Measurements from ENCODE around the gene SPC25. TPM values are rescaled to one million over a fixed set of nuclear protein-coding genes. Genes with fewer than 3 reads are reported as not detected.
"Not testable (repeated sequence)": the region's sequence is repeated elsewhere in the genome, so short reads cannot be mapped to it uniquely, and the experiment has no call there.

Gene SPC25
- 4.4 and 5.6 TPM in 2 replicates for total RNA-seq
- long read RNA-seq, transcript SPC25-201 (7 exons, 1,354 nt) = major isoform, 8 of 12 reads
- long read RNA-seq, partial matches to known transcripts = 2 of 12 reads
- long read RNA-seq, other reads (novel, unspliced or antisense) = 2 of 12 reads

- DNase-seq (ENCODE audit: extremely low spot score, unreplicated experiment) = peak; percentile 94
- Mint-ChIP-seq H3K4me3 (ENCODE audit: unreplicated experiment) (peak within 1 kb of the TSS; percentile 95), H3K9me3 (ENCODE audit: unreplicated experiment) (no peaks in the 10 kb centered on the region), H3K4me1 (ENCODE audit: unreplicated experiment) (peaks cover 17% of the 10 kb centered on the region), H3K36me3 (ENCODE audit: unreplicated experiment) (no peaks in the 10 kb centered on the region), H3K27me3 (ENCODE audit: unreplicated experiment) (peaks cover 24% of the 10 kb centered on the region), H3K27ac (ENCODE audit: unreplicated experiment) (peak within 1 kb of the TSS; percentile 66)
- TF ChIP-seq, protein P1, sequence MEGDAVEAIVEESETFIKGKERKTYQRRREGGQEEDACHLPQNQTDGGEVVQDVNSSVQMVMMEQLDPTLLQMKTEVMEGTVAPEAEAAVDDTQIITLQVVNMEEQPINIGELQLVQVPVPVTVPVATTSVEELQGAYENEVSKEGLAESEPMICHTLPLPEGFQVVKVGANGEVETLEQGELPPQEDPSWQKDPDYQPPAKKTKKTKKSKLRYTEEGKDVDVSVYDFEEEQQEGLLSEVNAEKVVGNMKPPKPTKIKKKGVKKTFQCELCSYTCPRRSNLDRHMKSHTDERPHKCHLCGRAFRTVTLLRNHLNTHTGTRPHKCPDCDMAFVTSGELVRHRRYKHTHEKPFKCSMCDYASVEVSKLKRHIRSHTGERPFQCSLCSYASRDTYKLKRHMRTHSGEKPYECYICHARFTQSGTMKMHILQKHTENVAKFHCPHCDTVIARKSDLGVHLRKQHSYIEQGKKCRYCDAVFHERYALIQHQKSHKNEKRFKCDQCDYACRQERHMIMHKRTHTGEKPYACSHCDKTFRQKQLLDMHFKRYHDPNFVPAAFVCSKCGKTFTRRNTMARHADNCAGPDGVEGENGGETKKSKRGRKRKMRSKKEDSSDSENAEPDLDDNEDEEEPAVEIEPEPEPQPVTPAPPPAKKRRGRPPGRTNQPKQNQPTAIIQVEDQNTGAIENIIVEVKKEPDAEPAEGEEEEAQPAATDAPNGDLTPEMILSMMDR (IDR thresholded peaks at IDR 0.05) = no peak
These were observed at the start of gene SPC25 for GRCh38 chr2:168890006-168890782. SPC25 (minus strand) TSS chr2:168890430; CDS start chr2:168889519, 911 bp downstream.

GRCh38 chr2:168939918-168940317 is 49.7 kb upstream of the SPC25 start:
- TF ChIP-seq, protein P1 (IDR thresholded peaks at IDR 0.05) = no peak
- no peak overlapping the region for H3K27ac Mint-ChIP-seq (ENCODE audit: unreplicated experiment)
- H3K27me3 Mint-ChIP-seq (ENCODE audit: unreplicated experiment) = peaks cover 15% of the 10 kb centered on the region
- no peak overlapping the region for H3K4me3 Mint-ChIP-seq (ENCODE audit: unreplicated experiment)
- no peaks in the 10 kb centered on the region for H3K4me1 Mint-ChIP-seq (ENCODE audit: unreplicated experiment)
- no peaks in the 10 kb centered on the region for H3K9me3 Mint-ChIP-seq (ENCODE audit: unreplicated experiment)
- DNase-seq (ENCODE audit: extremely low spot score, unreplicated experiment) = no peak
- H3K36me3 Mint-ChIP-seq (ENCODE audit: unreplicated experiment) = no peaks in the 10 kb centered on the region

- H3K4me3 Mint-ChIP-seq (ENCODE audit: unreplicated experiment) = no peak overlapping the region
- H3K4me1 Mint-ChIP-seq (ENCODE audit: unreplicated experiment) = no peaks in the 10 kb centered on the region
- TF ChIP-seq, protein P1 (IDR thresholded peaks at IDR 0.05) = no peak
- no peaks in the 10 kb centered on the region for H3K9me3 Mint-ChIP-seq (ENCODE audit: unreplicated experiment)
- no peaks in the 10 kb centered on the region for H3K36me3 Mint-ChIP-seq (ENCODE audit: unreplicated experiment)
- peaks cover 7% of the 10 kb centered on the region for H3K27me3 Mint-ChIP-seq (ENCODE audit: unreplicated experiment)
- H3K27ac Mint-ChIP-seq (ENCODE audit: unreplicated experiment) = no peak overlapping the region
- no peak for DNase-seq (ENCODE audit: extremely low spot score, unreplicated experiment)
These were observed 48.8 kb upstream of the SPC25 start for GRCh38 chr2:168939061-168939460.

DNA sequence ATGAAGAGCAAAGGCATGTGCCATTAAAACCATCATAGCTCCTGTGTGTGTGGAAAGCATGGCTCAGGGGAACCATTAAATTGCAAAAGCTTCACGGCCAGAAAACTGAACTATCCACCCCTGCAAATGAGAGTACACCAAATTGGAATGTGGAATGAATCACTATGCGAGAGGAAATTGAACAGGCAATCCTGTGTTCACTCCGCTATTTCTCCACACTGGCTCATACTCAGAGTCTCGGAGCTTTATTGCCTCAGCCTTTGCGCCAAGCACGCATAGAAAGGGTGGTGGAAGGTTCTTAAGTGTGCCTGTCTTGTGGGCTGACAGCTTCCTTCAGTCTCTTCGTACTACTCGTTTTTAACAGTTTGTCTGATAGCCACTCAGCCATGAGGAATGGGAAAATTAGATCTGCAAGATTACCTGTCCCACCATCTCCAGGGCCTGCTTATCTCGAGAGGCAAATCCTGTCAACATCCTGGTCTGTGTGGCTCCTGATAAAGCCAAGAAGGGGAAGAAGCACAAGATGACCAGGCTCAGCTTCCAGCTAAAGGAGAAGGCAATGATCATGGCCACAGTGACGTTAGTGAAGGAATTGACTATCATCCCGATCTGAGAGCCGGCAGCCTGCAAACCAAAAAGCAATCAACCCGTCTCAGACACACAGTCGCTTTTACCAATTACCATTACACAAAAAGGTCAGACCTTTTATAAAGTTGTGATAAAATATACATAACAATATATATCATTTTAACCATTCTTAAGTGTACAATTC is 45.8 kb upstream of the SPC25 start:
- Mint-ChIP-seq H3K4me1 (ENCODE audit: unreplicated experiment) (no peaks in the 10 kb centered on the region), H3K4me3 (ENCODE audit: unreplicated experiment) (no peak overlapping the region), H3K27me3 (ENCODE audit: unreplicated experiment) (peaks cover 8% of the 10 kb centered on the region), H3K36me3 (ENCODE audit: unreplicated experiment) (no peaks in the 10 kb centered on the region), H3K9me3 (ENCODE audit: unreplicated experiment) (no peaks in the 10 kb centered on the region), H3K27ac (ENCODE audit: unreplicated experiment) (no peak overlapping the region)
- TF ChIP-seq, protein P1 (IDR thresholded peaks at IDR 0.05) = no peak
- no peak for DNase-seq (ENCODE audit: extremely low spot score, unreplicated experiment)

DNA sequence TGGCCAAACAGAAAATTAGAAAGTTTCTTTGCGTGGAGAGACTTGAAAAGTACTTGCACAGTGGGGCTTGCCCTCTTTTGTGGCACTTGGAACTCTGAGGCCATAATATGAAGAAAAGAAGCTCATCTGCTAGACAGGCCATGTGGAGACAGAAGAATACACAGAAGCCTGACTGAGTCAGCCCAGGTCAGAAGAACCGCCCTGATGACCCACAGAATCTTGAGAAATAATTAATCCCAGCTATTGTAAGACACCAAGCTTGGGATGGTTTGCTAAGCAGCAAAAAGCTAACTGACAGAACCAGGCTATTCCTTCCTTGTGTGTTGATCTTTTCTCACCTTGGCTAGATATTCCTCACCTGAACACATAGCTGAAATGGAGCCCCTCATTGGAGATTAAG is 44.6 kb upstream of the SPC25 start:
- H3K4me3 Mint-ChIP-seq (ENCODE audit: unreplicated experiment) = no peak overlapping the region
- no peak for DNase-seq (ENCODE audit: extremely low spot score, unreplicated experiment)
- no peaks in the 10 kb centered on the region for H3K4me1 Mint-ChIP-seq (ENCODE audit: unreplicated experiment)
- TF ChIP-seq, protein P1 (IDR thresholded peaks at IDR 0.05) = no peak
- peaks cover 18% of the 10 kb centered on the region for H3K27me3 Mint-ChIP-seq (ENCODE audit: unreplicated experiment)
- H3K36me3 Mint-ChIP-seq (ENCODE audit: unreplicated experiment) = no peaks in the 10 kb centered on the region
- H3K9me3 Mint-ChIP-seq (ENCODE audit: unreplicated experiment) = no peaks in the 10 kb centered on the region
- no peak overlapping the region for H3K27ac Mint-ChIP-seq (ENCODE audit: unreplicated experiment)

GRCh38 chr2:168932174-168932573 is 41.9 kb upstream of the SPC25 start:
- H3K27ac Mint-ChIP-seq (ENCODE audit: unreplicated experiment); H3K36me3 Mint-ChIP-seq (ENCODE audit: unreplicated experiment); H3K4me3 Mint-ChIP-seq (ENCODE audit: unreplicated experiment); H3K4me1 Mint-ChIP-seq (ENCODE audit: unreplicated experiment); DNase-seq (ENCODE audit: extremely low spot score, unreplicated experiment); H3K9me3 Mint-ChIP-seq (ENCODE audit: unreplicated experiment): not testable (repeated sequence)
- H3K27me3 Mint-ChIP-seq (ENCODE audit: unreplicated experiment) = peaks cover 23% of the 10 kb centered on the region

Data from osteocyte (in vitro differentiated cells).